HCT116 (cell line): ENCODE data around the gene CDH24. TPM values are rescaled to one million over a fixed set of nuclear protein-coding genes. Genes with fewer than 3 reads are reported as not detected.

Experiments used
- ATAC-seq: fragments of 200-7000 bp; cut with Tn5 transposase; 2 replicates; pipeline ENCODE4 v1.9.1; 2020; ENCODE audit warnings: mild to moderate bottlenecking, moderate library complexity
- BruUV-seq: library from RNA; stranded (reverse); fragments of 400-500 nt; replicated peaks from 2 replicates; lab custom pipeline; 2021; lab: Mats Ljungman, UMichigan
- CTCF ChIA-PET: fragments of 300-600 bp; sonication (Branson Sonifier 250); formaldehyde crosslinking; loops from one replicate; lab custom pipeline; 2021; ENCODE audit warnings: antibody characterized with exemption; lab: Charles Lee
- POLR2A ChIA-PET: fragments of 300-600, 350-600 bp; sonication (Branson Sonifier 250); formaldehyde crosslinking; loops from one replicate; lab custom pipeline; 2021; ENCODE audit warnings: antibody characterized with exemption; lab: Charles Lee
- RAD21 ChIA-PET, 2 experiments: fragments of 300-600 bp; sonication (Branson Sonifier 250); formaldehyde crosslinking; loops; one replicate each; lab custom pipeline; 2023; ENCODE audit warnings: low total read pairs in 2 of 2; ENCODE audit not compliant: uncharacterized antibody in 2 of 2, unreplicated experiment in 2 of 2, low non-redundant PET in 1 of 2; lab: Charles Lee
- DNase-seq: peaks from one replicate; pipeline ENCODE4 v3.0.0-alpha.2; 2010; ENCODE audit warnings: low read depth, low spot score
- H2AFZ ChIP-seq: fragments of 200-600 bp; shearing (Covaris generic), sonication (generic); 2 replicates; pipeline ENCODE4 v1.6.1; 2017; ENCODE audit warnings: low read depth, mixed run types, mixed read lengths, antibody characterized with exemption, low read length; ENCODE audit not compliant: poor library complexity, severe bottlenecking
- H3K27ac ChIP-seq: 2 replicates; pipeline ENCODE4 v1.5.1; 2012; ENCODE audit warnings: low read depth, low read length
- H3K27me3 ChIP-seq: fragments of 200-600 bp; sonication (generic); 2 replicates; pipeline ENCODE4 v1.6.1; 2016; ENCODE audit warnings: mixed run types, low read length, mixed read lengths; ENCODE audit not compliant: insufficient read depth
- H3K36me3 ChIP-seq, 2 experiments: fragments of 200-500 bp in 1 of 2; fragments of 200-600 bp in 1 of 2; sonication (Bioruptor generic) in 1 of 2; sonication (generic) in 1 of 2; 2 replicates each; pipeline versions ENCODE4 v1.5.1 to v1.6.1; 2014 to 2016; ENCODE audit warnings: low read length in 2 of 2, inconsistent platforms in 1 of 2, mixed read lengths in 1 of 2, mixed run types in 1 of 2; ENCODE audit not compliant: insufficient read depth in 2 of 2, control insufficient read depth in 1 of 2
- H3K4me1 ChIP-seq, 2 experiments: fragments of 200-600 bp in 1 of 2; sonication (generic) in 1 of 2; 2 replicates each; pipeline versions ENCODE4 v1.5.1 to v1.6.1; 2012 to 2017; ENCODE audit warnings: low read length in 2 of 2, inconsistent platforms in 1 of 2, mild to moderate bottlenecking in 1 of 2, mixed read lengths in 1 of 2, mixed run types in 1 of 2, moderate library complexity in 1 of 2; ENCODE audit not compliant: insufficient read depth in 2 of 2, control insufficient read depth in 1 of 2
- H3K4me2 ChIP-seq: fragments of 200-600 bp; sonication (generic); 2 replicates; pipeline ENCODE4 v1.6.1; 2017; ENCODE audit warnings: mixed run types, low read length, mixed read lengths
- H3K4me3 ChIP-seq, 2 experiments: fragments of 200-600 bp in 1 of 2; sonication (generic) in 1 of 2; replicated peaks in 1 of 2; 2 replicates each; pipeline ENCODE4 v1.5.1; 2011 to 2016; ENCODE audit warnings: low read length in 2 of 2, control low read depth in 1 of 2, low read depth in 1 of 2, mild to moderate bottlenecking in 1 of 2, mixed read lengths in 1 of 2, mixed run types in 1 of 2
- H3K79me2 ChIP-seq: fragments of 200-600 bp; sonication (generic); 2 replicates; pipeline ENCODE4 v1.6.1; 2017; ENCODE audit warnings: mild to moderate bottlenecking, mixed run types, low read length, moderate library complexity, mixed read lengths; ENCODE audit not compliant: insufficient read depth
- H3K9ac ChIP-seq: fragments of 200-600 bp; sonication (generic); 2 replicates; pipeline ENCODE4 v1.6.1; 2016; ENCODE audit warnings: low read length, mixed read lengths
- H3K9me2 ChIP-seq: fragments of 200-600 bp; sonication (generic), shearing (Covaris generic); 2 replicates; pipeline ENCODE4 v1.6.1; 2017; ENCODE audit warnings: mixed run types, mild to moderate bottlenecking, moderate library complexity; ENCODE audit not compliant: insufficient read depth
- H3K9me3 ChIP-seq, 2 experiments: fragments of 200-500 bp in 1 of 2; fragments of 200-600 bp in 1 of 2; sonication (Bioruptor generic) in 1 of 2; sonication (generic) in 1 of 2; 2 replicates each; pipeline ENCODE4 v1.6.1; 2014 to 2017; ENCODE audit warnings: low read length in 2 of 2, mixed read lengths in 2 of 2, inconsistent platforms in 1 of 2, low read depth in 1 of 2, mild to moderate bottlenecking in 1 of 2, mixed run types in 1 of 2, moderate library complexity in 1 of 2; ENCODE audit not compliant: control insufficient read depth in 1 of 2, insufficient read depth in 1 of 2
- H4K20me1 ChIP-seq: fragments of 200-600 bp; sonication (generic), shearing (Covaris generic); 2 replicates; pipeline ENCODE4 v1.6.1; 2017; ENCODE audit warnings: mixed run types, mild to moderate bottlenecking, moderate library complexity; ENCODE audit not compliant: insufficient read depth
- CEBPB ChIP-seq: IDR thresholded peaks from 2 replicates; pipeline ENCODE4 v1.6.1; 2012; ENCODE audit warnings: low read depth
- EGR1 ChIP-seq: IDR thresholded peaks from 2 replicates; pipeline ENCODE4 v1.6.1; 2012; ENCODE audit warnings: low read depth
- EZH2phosphoT487 ChIP-seq: fragments of 200-600 bp; IDR thresholded peaks from 2 replicates; pipeline ENCODE4 v1.6.1; 2018; ENCODE audit warnings: antibody characterized with exemption, borderline replicate concordance
- POLR2A ChIP-seq: IDR thresholded peaks from 2 replicates; pipeline ENCODE4 v1.7.0; 2011; ENCODE audit warnings: borderline replicate concordance; ENCODE audit not compliant: insufficient read depth, insufficient read length; ENCODE audit errors: extremely low read depth
- RAD21 ChIP-seq: IDR thresholded peaks from 2 replicates; pipeline ENCODE4 v1.6.1; 2012; ENCODE audit warnings: low read depth, mild to moderate bottlenecking
- SIN3A ChIP-seq: IDR thresholded peaks from 2 replicates; pipeline ENCODE4 v1.6.1; 2012; ENCODE audit warnings: low read depth
- TCF7L2 ChIP-seq: IDR thresholded peaks from 2 replicates; pipeline ENCODE4 v1.7.0; 2011; ENCODE audit warnings: borderline replicate concordance, inconsistent platforms; ENCODE audit not compliant: insufficient read depth, insufficient read length; ENCODE audit errors: extremely low read depth
- ZFX ChIP-seq: fragments of 450-650 bp; IDR thresholded peaks from 2 replicates; pipeline ENCODE4 v1.6.1; 2017
- intact Hi-C: fragments of 100-400 bp; cut with micrococcal nuclease; formaldehyde crosslinking; loops from 2 replicates; pipeline ENCODE4 v1.10.0; 2022
- total RNA-seq: library from RNA; stranded (reverse); gene quantifications from one replicate; pipeline ENCODE4 v1.2.1, GENCODE V29; 2021; ENCODE audit not compliant: unreplicated experiment

The CDH24 gene
- total RNA-seq, 1 experiment from 2014 or later, result 19.3 TPM

DNA sequence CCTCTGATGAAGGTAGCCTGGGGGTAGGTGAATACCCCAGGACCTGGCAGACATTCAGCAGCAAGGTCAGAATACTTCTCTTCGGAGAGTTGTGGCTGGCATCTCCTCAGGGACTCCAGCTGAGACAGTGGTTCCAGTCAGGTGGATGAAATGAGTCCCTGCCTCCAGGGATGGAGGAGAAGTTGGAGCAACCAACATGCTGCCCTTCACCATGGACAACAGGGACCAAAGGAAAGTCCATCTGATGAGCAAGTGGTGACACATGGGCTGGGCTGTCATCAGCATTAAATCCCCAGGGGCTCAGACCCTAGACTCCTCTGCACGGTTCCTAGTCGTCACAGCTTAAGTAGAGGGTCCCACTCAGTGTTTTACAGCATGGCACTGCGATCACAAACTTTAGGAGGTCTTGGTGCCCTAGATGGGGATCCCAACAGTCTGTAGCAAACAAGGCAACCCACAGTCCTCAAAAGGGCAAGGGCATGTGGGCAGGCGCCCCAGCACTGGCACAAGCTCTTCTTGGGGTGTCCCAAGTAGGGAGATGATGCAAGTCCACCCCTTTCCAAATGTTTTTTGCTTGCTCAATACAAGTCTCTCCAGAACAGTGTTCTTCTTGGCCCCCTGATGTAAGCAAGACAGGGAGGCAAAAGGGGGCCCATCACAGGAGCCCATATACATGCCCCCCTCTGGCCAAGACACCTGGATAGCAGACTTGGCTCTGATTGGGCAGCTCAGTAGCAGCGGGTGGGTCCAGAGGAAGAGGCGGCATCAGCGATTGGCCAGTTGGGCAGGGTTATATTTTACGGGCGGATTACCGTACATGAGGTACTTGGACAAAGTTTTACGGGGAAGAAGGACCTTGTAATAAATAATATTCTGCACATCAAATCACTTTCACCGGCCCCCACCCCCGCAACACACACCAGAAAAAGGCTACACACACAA, 10.8 kb upstream of the CDH24 start:
- Histone ChIP-seq H3K4me1 (peaks cover 31 to 41% of the 10 kb centered on the region in 2 experiments), H3K4me2 (peak overlapping the region; percentile 17), H3K79me2 (peaks cover 66% of the 10 kb centered on the region), H3K9me2 (no peaks in the 10 kb centered on the region), H3K27ac (peak overlapping the region; percentile 11; the same call in 1 of the 2 replicates), H3K4me3 (no peak overlapping the region)
- TF ChIP-seq EZH2phosphoT487 (no peak), ZFX (no peak), SIN3A (no peak), POLR2A (no peak), RAD21 (no peak), TCF7L2 (no peak), EGR1 (no peak), CEBPB (no peak)
- TF ChIP-seq, all 23 proteins: peak for 0
- POLR2A ChIA-PET, result interaction anchor here (0.8 to 1.9 kb wide), 7 partner anchors 10 to 239 kb away, joined by 3 to 19 read pairs (median 5); partner anchors contain the start of genes ACIN1, BCL2L2 and C14orf119
- H3K36me3 ChIP-seq, result peaks cover 41 to 61% of the 10 kb centered on the region in 2 experiments
- intact Hi-C loops, result loop anchor here (2.0 kb wide), 1 partner anchor 27 kb away; the partner anchor contains the start of genes ACIN1 and C14orf119
- BruUV-seq, result no TSS peak
- CTCF ChIA-PET, result interaction anchor here (0.7 to 1.8 kb wide), 42 partner anchors 9 to 511 kb away, joined by 3 to 64 read pairs (median 6); partner anchors contain the start of genes ACIN1, AJUBA, C14orf119 and CDH24
- H3K9ac ChIP-seq, result no peak overlapping the region
- RAD21 ChIA-PET, result interaction anchor here (0.6 to 1.2 kb wide), 10 partner anchors 10 to 85 kb away, joined by 3 to 5 read pairs (median 3); partner anchors contain the start of genes ACIN1 (in 2 of the 2), C14orf119 (in 1 of the 2) and CDH24 (in 1 of the 2)
- DNase-seq, result no peak
- no peaks in the 10 kb centered on the region for H4K20me1 ChIP-seq
- no peak for ATAC-seq
- no peak overlapping the region for H2AFZ ChIP-seq
- H3K9me3 ChIP-seq, result no peaks in the 10 kb centered on the region
- no peaks in the 10 kb centered on the region for H3K27me3 ChIP-seq
